Stimulated activated CD8-positive, alpha-beta memory T cell treated with anti-CD3 and anti-CD28 coated beads, Interleukin-4, amount 100 ng/mL, for 1 hour (primary cell): Measurements from ENCODE around the gene SEC14L2.

Experiments
- DNase-seq, 2 donors: peaks; one replicate each; pipeline ENCODE4 v3.0.0-alpha.2; 2020; ENCODE audit warnings: low read depth in 2 of 2, low spot score in 1 of 2

Gene SEC14L2

GRCh38 chr22:30396871-30397655 lies at the start of gene SEC14L2:
Gene SEC14L2, plus strand, starts transcription at chr22:30397018. Its CDS starts 99 bp downstream, at chr22:30397117.
- peak in 1 of 2 donors; percentile 25 for DNase-seq

GRCh38 chr22:30347255-30347892 lies 49.4 kb upstream of the SEC14L2 start:
- no peak for DNase-seq

DNA sequence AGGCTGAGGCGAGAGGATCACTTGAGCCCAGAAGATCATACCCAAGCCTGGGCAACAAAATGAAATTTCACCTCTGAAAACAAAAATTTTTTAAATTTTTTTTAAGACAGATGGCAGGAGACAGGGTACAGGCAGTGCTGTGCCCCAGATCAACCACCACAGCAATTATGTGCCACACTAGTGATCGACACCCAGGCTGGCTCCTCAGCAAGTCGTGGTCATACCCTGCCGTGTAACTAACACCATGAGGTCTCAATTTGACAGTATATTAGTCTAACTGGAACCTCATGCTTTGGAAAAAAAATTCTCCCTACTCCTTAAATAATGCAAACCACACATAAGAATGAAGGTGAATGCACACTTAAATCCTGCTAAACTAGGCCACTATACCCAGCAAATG lies 48.4 kb upstream of the SEC14L2 start:
- DNase-seq, result no peak

DNA sequence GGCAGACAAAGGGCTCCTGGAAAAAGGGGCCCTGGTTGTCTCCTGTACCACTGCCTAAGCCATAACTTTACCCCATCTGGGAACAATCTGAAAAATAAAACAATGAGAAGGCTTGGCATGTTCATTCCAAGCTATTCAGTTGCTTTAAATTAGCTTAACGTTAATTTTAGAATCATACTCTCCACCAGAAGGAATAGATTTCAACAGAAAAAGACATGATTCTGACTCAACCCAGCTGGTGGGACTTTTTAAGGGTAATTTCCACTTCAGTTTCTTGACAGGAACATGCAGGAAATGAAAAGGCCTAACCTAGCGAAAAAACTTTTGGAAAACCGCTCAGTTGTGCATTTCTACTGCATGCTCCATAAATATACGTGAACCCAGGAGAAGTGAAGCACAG lies 48.0 kb upstream of the SEC14L2 start:
- no peak for DNase-seq

DNA sequence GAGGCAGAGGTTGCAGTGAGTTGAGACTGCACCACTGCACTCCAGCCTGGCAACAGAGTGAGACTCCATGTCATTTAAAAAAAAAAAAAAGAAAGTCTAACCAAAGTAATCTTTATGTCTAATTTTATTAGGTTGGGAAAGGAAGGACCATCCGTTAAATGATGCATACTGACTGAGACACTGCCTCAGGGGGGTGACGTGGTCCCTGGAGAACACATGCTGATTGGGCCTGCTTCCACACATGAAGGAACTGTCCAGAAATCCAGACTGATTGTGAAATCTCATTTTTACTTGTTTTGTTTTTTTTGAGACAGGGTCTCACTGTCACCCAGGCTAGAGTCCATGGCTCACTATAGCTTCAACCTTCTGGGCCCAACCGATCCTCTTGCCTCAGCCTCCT lies 45.6 kb upstream of the SEC14L2 start:
- DNase-seq, result no peak

GRCh38 chr22:30354644-30355043 lies 42.2 kb upstream of the SEC14L2 start:
- no peak for DNase-seq

DNA sequence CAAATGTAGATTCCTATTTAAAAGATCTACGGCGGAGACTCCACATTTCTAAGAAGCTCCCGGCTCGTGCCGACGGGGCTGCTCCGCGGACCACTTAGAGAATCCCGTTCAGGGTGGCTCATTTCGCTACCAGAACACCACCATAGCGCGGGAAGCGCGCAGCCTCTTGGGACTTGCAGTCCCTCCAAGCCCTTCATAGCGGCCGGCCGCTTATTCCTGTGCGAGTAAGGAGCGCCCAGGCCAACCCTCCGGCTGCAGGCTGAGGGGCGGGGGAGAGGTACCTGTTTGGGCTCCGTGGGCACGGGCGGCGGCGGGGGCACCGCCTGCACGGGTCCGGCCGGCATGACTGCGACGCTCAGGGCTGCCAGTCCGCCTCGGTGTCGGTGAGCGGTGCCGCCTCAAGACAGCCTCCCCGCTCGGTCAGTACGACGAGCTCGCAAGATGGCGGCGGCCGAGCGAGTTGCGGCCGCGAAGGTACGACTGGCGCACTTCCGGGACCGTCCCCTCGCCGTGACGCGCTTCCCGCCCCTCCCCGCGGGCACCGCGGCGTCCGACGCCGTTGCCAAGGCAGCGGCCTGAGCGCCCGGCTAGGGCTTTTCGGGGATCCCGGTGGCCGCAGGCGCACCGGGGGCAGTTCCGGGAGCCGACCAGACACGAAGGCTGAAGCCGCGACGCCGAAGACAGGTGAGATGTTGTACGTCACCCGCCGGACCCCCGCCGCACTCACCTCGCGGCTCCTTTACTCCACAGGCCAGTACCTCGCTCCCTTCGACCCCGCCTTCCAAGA lies 40.2 kb upstream of the SEC14L2 start, which contains the start of the genes CCDC157 and SF3A1:
CCDC157 (plus strand) TSS at position 559 of the 787 bp plus-strand sequence. CDS start 8,994 bp downstream, outside the sequence.
SF3A1 (minus strand) TSS at position 446 of the 787 bp plus-strand sequence; CDS start at position 344, 102 bp downstream.
- DNase-seq, result peak; percentile 72 to 76

GRCh38 chr22:30357236-30357570 lies 39.6 kb upstream of the SEC14L2 start:
- DNase-seq, result no peak

GRCh38 chr22:30357650-30358215 lies 39.1 kb upstream of the SEC14L2 start:
- DNase-seq, result no peak

GRCh38 chr22:30358541-30358940 lies 38.3 kb upstream of the SEC14L2 start:
- DNase-seq, result no peak

GRCh38 chr22:30361916-30362650 lies 34.7 kb upstream of the SEC14L2 start:
- no peak for DNase-seq

DNA sequence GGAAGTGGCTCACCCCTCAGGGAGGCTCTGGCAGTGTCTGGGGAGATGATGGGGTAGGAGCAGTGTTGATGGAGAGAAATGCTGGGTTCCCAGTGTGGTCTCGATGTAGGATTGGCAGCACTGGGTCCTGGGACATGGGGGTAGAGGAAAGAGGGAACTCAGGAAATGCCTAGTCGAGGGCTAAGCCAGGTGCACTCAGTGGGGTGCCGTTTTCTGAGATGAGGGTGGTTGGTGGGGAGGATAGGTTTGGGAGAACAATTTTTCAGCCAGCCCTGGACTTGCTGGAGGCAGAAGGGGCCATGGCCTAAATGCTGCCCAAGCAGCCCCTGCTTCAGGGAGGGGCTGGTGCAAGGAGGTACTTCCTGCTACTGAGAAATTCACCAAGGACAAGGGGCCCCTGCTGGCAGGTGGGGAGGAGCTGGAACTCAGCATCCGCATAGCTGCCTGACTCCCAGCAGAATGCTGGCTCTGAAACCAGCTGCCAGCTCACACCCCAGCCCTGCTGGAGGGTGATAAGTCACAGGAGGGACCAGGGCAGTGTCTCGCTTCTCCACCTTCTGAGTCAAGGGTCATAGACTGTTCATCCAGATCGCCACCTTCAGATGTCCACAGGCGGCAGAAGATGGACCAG lies 34.1 kb upstream of the SEC14L2 start:
- DNase-seq, result no peak

GRCh38 chr22:30365891-30366290 lies 30.9 kb upstream of the SEC14L2 start:
- DNase-seq, result no peak

- DNase-seq, result no peak
Measured at GRCh38 chr22:30368420-30368819, 28.4 kb upstream of the SEC14L2 start.

- DNase-seq, result no peak
Measured at GRCh38 chr22:30370641-30371230, 26.1 kb upstream of the SEC14L2 start.

GRCh38 chr22:30371321-30371720 lies 25.5 kb upstream of the SEC14L2 start:
- DNase-seq, result no peak

DNA sequence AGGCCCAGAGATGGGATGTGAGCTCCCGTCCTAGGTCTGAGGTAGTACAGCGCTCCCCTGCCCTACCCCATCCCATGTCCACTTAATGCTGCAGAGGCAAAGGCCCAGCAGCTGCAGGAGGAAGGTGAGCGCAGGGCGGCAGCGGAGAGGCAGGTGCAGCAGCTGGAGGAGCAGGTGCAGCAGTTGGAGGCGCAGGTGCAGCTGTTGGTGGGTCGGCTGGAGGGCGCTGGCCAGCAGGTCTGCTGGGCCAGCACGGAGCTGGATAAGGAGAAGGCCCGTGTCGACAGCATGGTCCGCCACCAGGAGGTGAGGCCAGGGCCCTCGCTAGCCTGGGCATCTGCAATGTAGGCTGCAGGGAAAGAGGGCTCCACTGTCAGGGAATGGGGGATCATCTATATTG lies 24.8 kb upstream of the SEC14L2 start:
- no peak for DNase-seq

DNA sequence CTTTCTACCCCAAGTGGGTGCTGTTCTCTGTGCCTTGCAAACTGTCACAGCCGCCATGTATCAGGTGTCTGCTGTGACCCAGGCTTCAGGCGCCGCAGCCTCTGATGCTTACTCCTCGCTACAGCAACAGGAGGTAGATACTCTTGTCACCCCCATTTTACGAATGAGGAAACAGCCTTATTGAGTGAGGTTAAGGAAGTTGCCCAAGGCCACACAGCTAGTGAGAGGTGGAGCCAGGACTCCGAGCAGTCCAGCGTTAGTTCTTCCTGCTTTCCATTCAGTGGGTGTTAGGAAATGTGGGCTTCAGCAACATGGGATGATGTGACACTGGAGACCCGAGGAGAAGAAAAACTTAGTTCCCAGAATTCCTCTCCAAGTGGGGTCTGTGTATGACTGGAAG lies 23.9 kb upstream of the SEC14L2 start:
- DNase-seq, result no peak

- no peak for DNase-seq
Measured at GRCh38 chr22:30373331-30374325, 23.2 kb upstream of the SEC14L2 start.
